Jurkat, Clone E6-1 (cell line): Measurements from ENCODE around the gene CPAMD8.

Experiments
- DNase-seq: peaks from one replicate; pipeline ENCODE4 v3.0.0-alpha.2; 2011; ENCODE audit warnings: low read depth, low spot score
- H3K4me3 ChIP-seq: 2 replicates; pipeline ENCODE4 v1.5.1; 2011; ENCODE audit warnings: mild to moderate bottlenecking, low read length, control low read depth, moderate library complexity

Gene CPAMD8

GRCh38 chr19:16901491-16902175 lies 125.0 kb downstream of the CPAMD8 start:
- no peak for DNase-seq
- H3K4me3 ChIP-seq: no peak overlapping the region

GRCh38 chr19:16899566-16900075 lies 127.0 kb downstream of the CPAMD8 start:
- H3K4me3 ChIP-seq: no peak overlapping the region
- DNase-seq: peak; percentile 39

DNA sequence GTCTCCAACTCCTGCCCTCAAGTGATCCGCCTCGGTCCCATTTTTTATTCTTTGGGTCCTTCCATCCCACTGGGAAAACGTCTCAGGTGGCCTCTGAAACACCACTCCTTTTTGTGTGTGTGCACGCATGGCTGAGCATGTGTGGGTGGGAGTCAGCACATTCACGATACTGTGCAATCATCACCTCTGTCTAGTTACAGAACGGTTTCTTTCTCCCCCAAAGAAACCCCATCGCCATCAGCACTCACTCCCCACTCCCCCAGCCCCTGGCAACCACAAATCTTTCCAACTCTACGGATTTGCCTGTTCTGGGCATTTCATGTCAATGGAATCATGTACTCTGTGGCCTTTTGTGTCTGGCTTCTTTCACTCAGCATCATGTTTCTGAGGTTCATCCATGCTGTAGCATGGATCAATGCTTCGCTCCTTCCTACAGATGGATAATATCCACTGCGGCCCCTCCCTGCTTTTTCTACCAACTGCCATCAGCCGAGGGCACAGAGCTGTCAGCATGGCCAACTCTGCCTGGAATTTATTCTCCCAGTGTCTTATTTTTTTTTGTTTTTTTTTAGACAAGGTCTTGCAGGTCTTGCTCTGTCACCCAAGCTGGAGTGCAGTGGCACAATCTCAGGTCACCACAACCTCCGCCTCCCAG lies 128.1 kb downstream of the CPAMD8 start:
- H3K4me3 ChIP-seq: no peak overlapping the region
- DNase-seq: no peak

GRCh38 chr19:16897856-16898161 lies 128.8 kb downstream of the CPAMD8 start:
- H3K4me3 ChIP-seq: no peak overlapping the region
- DNase-seq: no peak

DNA sequence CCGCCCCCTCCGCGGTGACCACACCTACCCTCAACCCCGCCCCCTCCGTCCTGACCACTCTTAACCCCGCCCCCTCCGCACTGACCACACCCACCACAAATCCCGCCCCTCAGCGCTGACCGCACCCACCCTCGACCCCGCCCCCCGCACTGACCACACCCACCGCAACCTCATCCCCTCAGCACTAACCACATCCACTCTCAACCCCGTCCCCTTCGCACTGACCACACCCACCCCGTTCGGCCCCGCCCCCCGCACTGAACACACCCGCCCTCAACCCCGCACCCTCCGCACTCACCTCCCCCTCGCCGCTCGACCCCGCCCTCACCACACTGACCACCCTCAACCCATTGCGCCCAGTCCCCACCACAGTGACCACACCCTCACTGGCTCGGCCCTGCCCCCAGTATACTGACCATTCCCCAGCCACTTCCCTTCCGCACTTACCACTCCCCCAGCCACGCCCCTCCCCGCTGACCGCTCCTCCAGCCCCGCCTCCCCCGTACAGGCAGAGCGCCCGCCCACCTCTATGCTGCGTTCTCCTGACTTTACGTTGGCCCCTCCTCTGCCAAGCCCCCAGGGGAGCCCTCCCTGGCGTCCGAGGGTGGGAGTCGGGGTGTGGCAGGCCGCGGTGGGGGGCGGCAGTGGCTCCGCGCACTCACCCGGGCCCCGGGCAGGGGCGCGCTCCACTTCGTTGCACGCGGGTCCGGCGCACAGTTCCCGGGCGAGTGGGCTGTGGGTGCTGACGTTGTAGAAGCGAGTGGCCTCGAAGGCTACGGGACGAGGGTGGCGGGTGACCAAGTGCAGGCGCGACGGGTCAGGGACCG lies 129.4 kb downstream of the CPAMD8 start:
- peak; percentile 20 for DNase-seq

GRCh38 chr19:16896146-16897028 lies 130.2 kb downstream of the CPAMD8 start:
- H3K4me3 ChIP-seq: no peak overlapping the region
- DNase-seq: no peak

More for the DNA sequence above, 129.4 kb downstream of the CPAMD8 start:
- H3K4me3 ChIP-seq: no peak overlapping the region

DNA sequence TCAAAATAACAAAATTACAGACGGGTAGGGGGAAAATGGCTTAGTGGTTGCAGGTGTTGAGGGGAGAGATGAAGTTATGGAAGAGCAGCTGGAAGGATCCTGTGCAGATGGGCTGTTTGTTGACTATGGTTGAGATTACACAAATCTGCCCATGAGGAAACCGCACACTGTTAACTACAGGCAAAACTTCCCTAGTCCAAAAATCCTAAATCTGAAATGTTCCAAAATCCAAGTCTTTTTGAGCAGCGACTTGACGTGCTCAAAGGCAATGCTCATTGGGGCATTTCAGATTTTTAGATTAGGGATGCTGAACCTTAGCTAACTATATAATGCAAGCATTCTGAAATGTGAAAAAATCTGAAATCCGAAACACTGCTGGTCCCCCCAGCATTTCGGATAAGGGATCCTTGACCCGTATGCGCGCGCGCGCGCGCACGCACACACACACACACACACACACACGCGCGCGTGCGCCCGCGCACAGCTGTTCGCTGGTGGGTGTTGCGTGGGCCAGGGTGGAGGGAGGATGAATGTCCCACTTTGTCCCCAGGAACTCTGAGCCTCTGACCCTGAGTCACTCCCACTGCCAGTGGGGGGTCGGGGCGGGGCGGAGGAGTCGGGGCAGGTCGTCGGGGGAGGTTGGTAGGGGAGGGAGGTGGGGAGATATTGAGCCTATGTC lies 131.0 kb downstream of the CPAMD8 start:
- H3K4me3 ChIP-seq: no peak overlapping the region
- no peak for DNase-seq

DNA sequence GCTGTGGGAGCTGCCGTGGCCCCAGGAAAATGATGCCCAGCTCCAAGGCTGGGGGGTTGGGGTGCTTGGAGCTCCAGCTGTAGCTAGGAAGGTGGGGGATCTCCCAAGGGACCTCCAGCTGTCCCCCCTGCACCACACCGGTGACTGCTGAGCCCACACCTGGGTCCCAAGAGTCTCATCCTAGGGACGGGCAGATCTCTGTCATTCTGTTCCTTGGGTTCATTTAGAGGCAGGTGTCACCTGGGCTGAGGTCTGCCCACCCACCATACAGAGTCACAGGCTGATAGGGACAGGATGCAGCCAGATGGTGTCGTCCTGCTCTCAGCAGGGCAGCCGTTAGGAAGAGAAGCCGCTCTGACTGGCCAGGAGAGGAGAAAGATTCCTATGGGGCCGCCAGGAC lies 132.5 kb downstream of the CPAMD8 start:
- DNase-seq: no peak
- H3K4me3 ChIP-seq: no peak overlapping the region

DNA sequence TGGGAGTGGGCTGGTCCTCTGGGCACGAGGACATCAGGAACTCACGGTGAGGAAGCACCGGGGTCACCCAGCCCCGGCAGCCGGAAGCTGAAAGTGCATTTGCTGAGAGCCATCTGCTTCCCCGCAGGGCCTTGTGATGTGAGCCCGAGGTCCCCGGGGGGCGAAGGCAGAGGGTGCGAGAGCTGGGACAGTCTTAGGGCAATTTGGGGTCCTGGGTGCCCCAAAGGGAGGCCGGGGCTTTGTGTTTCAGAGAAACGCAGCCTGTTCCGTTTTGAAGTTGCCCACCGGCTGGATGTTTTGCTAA lies 133.0 kb downstream of the CPAMD8 start:
- H3K4me3 ChIP-seq: no peak overlapping the region

GRCh38 chr19:16892868-16893685 lies 133.5 kb downstream of the CPAMD8 start:
- H3K4me3 ChIP-seq: no peak overlapping the region
- peak; percentile 82 for DNase-seq

More for the DNA sequence above, 133.0 kb downstream of the CPAMD8 start:
- peak; percentile 5 for DNase-seq

DNA sequence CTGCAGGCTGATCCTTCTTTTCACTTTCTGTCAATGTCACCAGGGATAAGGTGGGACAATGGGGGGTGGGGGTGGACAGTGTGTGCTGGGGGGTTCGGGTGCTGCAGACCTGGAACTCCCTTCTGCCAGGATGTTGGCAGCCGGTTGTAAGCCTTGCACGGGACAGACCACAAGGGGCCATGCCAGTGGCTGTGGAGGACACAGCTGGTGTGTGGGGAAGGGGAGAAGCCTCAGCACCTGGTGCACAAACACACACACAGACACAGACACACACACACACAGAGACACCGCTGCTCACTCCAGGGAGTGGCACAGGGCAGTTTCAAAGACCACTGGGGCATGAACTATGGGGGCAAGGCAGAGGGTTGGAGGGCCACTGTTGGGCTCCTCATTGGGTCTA lies 134.2 kb downstream of the CPAMD8 start:
- H3K4me3 ChIP-seq: no peak overlapping the region
- peak; percentile 52 for DNase-seq

- no peak overlapping the region for H3K4me3 ChIP-seq
- no peak for DNase-seq
Observed at GRCh38 chr19:16891696-16892382, 134.8 kb downstream of the CPAMD8 start.

DNA sequence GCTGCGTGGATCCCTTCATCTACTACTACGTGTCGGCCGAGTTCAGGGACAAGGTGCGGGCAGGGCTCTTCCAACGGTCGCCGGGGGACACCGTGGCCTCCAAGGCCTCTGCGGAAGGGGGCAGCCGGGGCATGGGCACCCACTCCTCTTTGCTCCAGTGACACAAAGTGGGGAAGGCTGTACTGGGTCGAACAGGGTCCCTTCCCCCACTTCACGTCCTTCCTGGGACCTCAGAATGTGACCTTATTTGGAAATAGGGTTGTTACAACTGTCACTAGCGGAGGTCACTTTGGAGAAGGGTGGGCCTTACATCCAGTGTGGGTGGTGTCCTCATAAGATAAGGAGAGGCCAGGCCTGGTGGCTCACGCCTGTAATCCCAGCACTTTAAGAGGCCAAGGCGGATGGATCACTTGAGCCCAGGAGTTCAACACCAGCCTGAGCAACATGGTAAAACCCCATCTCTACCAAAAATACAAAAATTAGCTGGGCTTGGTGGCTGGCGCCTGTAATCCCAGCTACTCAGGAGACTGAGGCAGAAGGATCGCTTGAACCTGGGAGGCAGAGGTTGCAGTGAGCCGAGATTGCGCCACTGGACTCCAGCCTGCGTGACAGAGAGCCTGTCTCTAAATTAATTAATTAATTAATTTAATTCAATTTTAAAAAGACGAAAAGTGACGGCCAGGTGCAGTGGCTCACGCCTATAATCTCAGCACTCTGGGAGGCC lies 136.0 kb downstream of the CPAMD8 start:
- no peak overlapping the region for H3K4me3 ChIP-seq
- no peak for DNase-seq

GRCh38 chr19:16889883-16890460 lies 136.6 kb downstream of the CPAMD8 start:
- DNase-seq: no peak
- no peak overlapping the region for H3K4me3 ChIP-seq

GRCh38 chr19:16889366-16889882 lies 137.2 kb downstream of the CPAMD8 start:
- DNase-seq: no peak
- H3K4me3 ChIP-seq: no peak overlapping the region

DNA sequence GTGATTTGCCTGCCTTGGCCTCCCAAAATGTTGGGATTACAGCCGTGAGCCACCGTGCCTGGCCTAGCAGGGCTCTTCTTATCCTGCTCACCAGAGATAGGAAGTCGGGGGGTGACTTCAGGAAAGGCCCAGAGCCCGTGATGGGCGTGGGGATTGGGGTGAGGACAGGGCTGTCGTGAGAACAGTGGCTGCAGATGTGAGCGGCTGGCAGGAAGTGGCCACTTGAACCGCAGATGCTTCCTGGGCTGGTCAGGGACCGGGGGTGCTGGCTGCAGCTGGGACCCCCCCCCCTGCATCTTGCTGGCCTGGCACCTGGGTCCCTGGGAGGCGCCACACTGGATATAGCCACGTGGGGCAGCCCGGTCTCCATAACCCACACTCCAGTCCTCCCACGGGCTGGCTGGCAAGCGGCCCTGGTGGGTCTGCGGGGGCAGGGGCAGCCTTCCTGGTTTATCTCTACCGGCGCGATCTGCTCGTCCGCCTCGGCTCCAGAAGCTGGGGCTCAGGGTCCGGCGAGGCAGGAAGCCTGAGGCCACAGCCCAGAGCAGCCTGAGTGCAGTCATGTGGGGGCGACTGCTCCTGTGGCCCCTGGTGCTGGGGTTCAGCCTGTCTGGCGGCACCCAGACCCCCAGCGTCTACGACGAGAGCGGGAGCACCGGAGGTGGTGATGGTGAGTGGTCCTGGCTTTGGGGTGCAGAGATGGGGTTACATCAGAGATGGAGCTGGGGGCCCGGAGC lies 137.8 kb downstream of the CPAMD8 start, which contains the start of gene F2RL3:
F2RL3 (plus strand) TSS at position 371 of the 737 bp plus-strand sequence; CDS start at position 562, 191 bp downstream.
- H3K4me3 ChIP-seq: no peak within 1 kb of the TSS
- DNase-seq: peak; percentile 12
